NCI-H2227 treated with DMSO at 0.1 percent for 48 hours (cell line): Measurements from ENCODE around the gene C19orf53.

Experiments used
- DNase-seq: peaks from one replicate; lab custom pipeline; 2025; lab: John Stamatoyannopoulos, UW

C19orf53 gene

GRCh38 chr19:13826652-13827235, 52.5 kb downstream of the C19orf53 start:
- DNase-seq: no peak

GRCh38 chr19:13827656-13828055, 53.4 kb downstream of the C19orf53 start:
- DNase-seq: no peak
